OCI-LY3 (cell line): ENCODE results near the gene SDK1.

Experiments used
- CTCF ChIP-seq: fragments of 200-600, 300-600 bp; sonication (generic); IDR thresholded peaks from 2 replicates; pipeline ENCODE4 v1.5.1; 2014; ENCODE audit warnings: antibody characterized with exemption, low read length, low read depth
- EZH2phosphoT487 ChIP-seq: fragments of 200-600 bp; shearing (Covaris generic); IDR thresholded peaks from 2 replicates; pipeline ENCODE4 v1.6.1; 2018; ENCODE audit warnings: antibody characterized with exemption, mixed run types, low read depth

GRCh38 chr7:3943779-3944520, 642.9 kb downstream of the SDK1 start:
- TF ChIP-seq CTCF = no peak
- TF ChIP-seq EZH2phosphoT487 = no peak
